GM12873 (cell line): ENCODE data around the gene CEP97.

ENCODE experiments used
- CTCF ChIP-seq: IDR thresholded peaks from 2 replicates; pipeline ENCODE4 v1.5.1; 2012; ENCODE audit warnings: low read depth, mild to moderate bottlenecking, moderate library complexity, low read length, control low read depth; ENCODE audit not compliant: insufficient read depth; ENCODE audit errors: missing control alignments

Gene CEP97

GRCh38 chr3:101724329-101725193 lies at the start of gene CEP97:
TSS of gene CEP97 (plus strand) at chr3:101724614. CDS start at chr3:101724677, 63 bp downstream.
- TF ChIP-seq CTCF, result no peak

- TF ChIP-seq CTCF, result no peak
These were observed 48.7 kb upstream of the CEP97 start for GRCh38 chr3:101675709-101676215.

- no peak for TF ChIP-seq CTCF
These were observed 48.1 kb upstream of the CEP97 start for GRCh38 chr3:101676216-101676764.

- TF ChIP-seq CTCF, result peak; percentile 23
These were observed 47.5 kb upstream of the CEP97 start, which contains the start of gene ZBTB11 for GRCh38 chr3:101676765-101677435. TSS of gene ZBTB11 (minus strand) at chr3:101677132. CDS start at chr3:101676914, 218 bp downstream.

- no peak for TF ChIP-seq CTCF
These were observed 46.8 kb upstream of the CEP97 start for GRCh38 chr3:101677436-101678286.

GRCh38 chr3:101680466-101680865 lies 43.9 kb upstream of the CEP97 start:
- TF ChIP-seq CTCF, result no peak

- TF ChIP-seq CTCF, result no peak
These were observed 39.4 kb upstream of the CEP97 start for GRCh38 chr3:101685050-101685400.
